Peyer's patch (tissue), 4 donors: ENCODE data around the gene BSN.

Experiments
- POLR2A ChIP-seq, 2 donors: fragments of 450-650 bp; IDR thresholded peaks; one replicate each; pipeline ENCODE4 v1.5.1; 2017; ENCODE audit warnings: antibody characterized with exemption in 2 of 2, mild to moderate bottlenecking in 2 of 2, moderate library complexity in 2 of 2
- TF ChIP-seq, protein P1 (sequence below), 6 experiments: fragments of 450-650 bp in 4 of 6; fragments of 200-600 bp in 2 of 6; sonication (generic) in 1 of 6; IDR thresholded peaks; one replicate each; pipeline ENCODE4 v1.5.1; 2017 to 2019; ENCODE audit warnings: antibody characterized with exemption in 6 of 6, mild to moderate bottlenecking in 3 of 6, moderate library complexity in 1 of 6

DNA sequence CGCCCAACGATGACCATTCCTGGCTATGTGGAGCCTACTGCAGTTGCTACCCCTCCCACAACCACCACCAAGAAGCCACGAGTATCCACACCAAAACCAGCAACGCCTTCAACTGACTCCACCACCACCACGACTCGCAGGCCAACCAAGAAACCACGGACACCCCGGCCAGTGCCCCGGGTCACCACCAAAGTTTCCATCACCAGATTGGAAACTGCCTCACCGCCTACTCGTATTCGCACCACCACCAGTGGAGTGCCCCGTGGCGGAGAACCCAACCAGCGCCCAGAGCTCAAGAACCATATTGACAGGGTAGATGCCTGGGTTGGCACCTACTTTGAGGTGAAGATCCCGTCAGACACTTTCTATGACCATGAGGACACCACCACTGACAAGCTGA, 22.6 kb upstream of the BSN start:
- TF ChIP-seq, protein P1, sequence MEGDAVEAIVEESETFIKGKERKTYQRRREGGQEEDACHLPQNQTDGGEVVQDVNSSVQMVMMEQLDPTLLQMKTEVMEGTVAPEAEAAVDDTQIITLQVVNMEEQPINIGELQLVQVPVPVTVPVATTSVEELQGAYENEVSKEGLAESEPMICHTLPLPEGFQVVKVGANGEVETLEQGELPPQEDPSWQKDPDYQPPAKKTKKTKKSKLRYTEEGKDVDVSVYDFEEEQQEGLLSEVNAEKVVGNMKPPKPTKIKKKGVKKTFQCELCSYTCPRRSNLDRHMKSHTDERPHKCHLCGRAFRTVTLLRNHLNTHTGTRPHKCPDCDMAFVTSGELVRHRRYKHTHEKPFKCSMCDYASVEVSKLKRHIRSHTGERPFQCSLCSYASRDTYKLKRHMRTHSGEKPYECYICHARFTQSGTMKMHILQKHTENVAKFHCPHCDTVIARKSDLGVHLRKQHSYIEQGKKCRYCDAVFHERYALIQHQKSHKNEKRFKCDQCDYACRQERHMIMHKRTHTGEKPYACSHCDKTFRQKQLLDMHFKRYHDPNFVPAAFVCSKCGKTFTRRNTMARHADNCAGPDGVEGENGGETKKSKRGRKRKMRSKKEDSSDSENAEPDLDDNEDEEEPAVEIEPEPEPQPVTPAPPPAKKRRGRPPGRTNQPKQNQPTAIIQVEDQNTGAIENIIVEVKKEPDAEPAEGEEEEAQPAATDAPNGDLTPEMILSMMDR (IDR thresholded peaks at IDR 0.05) = no peak
- no peak for TF ChIP-seq POLR2A (IDR thresholded peaks at IDR 0.05)
